D721Med (cell line): ENCODE data around the gene RBM15B.

Experiments
- DNase-seq: peaks from one replicate; pipeline ENCODE4 v3.0.0; 2011; ENCODE audit warnings: low spot score; ENCODE audit not compliant: insufficient read length
- FAIRE-seq: peaks from 2 replicates; lab custom pipeline; 2011; peaks lifted over from hg19 to GRCh38; lab: Jason Lieb, UNC
- TF ChIP-seq, protein P1 (sequence below): IDR thresholded peaks from 2 replicates; pipeline ENCODE4 v1.5.1; 2012; ENCODE audit warnings: mild to moderate bottlenecking, control low read depth; ENCODE audit not compliant: insufficient read depth; ENCODE audit errors: missing control alignments

The RBM15B gene

GRCh38 chr3:51371943-51372557 is 19.0 kb upstream of the RBM15B start:
- FAIRE-seq: peak; percentile 75
- DNase-seq: peak; percentile 64
- TF ChIP-seq, protein P1, sequence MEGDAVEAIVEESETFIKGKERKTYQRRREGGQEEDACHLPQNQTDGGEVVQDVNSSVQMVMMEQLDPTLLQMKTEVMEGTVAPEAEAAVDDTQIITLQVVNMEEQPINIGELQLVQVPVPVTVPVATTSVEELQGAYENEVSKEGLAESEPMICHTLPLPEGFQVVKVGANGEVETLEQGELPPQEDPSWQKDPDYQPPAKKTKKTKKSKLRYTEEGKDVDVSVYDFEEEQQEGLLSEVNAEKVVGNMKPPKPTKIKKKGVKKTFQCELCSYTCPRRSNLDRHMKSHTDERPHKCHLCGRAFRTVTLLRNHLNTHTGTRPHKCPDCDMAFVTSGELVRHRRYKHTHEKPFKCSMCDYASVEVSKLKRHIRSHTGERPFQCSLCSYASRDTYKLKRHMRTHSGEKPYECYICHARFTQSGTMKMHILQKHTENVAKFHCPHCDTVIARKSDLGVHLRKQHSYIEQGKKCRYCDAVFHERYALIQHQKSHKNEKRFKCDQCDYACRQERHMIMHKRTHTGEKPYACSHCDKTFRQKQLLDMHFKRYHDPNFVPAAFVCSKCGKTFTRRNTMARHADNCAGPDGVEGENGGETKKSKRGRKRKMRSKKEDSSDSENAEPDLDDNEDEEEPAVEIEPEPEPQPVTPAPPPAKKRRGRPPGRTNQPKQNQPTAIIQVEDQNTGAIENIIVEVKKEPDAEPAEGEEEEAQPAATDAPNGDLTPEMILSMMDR: peak; percentile 90

GRCh38 chr3:51373658-51374421 is 17.2 kb upstream of the RBM15B start:
- TF ChIP-seq, protein P1: no peak
- DNase-seq: no peak
- no peak for FAIRE-seq

GRCh38 chr3:51374456-51374855 is 16.6 kb upstream of the RBM15B start:
- TF ChIP-seq, protein P1: no peak
- FAIRE-seq: no peak
- no peak for DNase-seq

DNA sequence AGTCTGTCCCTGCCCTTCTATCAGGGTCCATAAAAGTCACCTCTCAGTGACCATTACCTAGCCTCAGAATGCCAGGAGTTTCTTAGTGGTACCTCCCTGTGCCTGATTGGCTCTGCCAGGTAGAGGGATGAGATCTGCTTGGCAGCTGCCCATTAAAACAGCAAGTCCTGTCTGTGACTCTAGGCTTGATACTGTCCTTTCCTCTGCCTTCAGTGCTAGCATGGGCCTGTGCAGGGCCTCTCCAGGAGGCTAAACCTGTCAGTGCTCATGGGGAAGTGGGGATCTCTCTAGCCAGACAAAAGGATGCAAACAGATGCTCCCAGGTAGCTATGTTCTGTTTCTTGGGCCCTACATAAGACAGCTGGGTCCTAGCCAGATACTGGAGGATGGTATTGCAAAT is 15.9 kb upstream of the RBM15B start:
- DNase-seq (no peak), FAIRE-seq (no peak)
- TF ChIP-seq, protein P1: no peak

GRCh38 chr3:51375571-51375970 is 15.5 kb upstream of the RBM15B start:
- DNase-seq: no peak
- TF ChIP-seq, protein P1: no peak
- no peak for FAIRE-seq

- FAIRE-seq (no peak), DNase-seq (no peak)
- TF ChIP-seq, protein P1: no peak
Measured at GRCh38 chr3:51378065-51378464, 13.0 kb upstream of the RBM15B start.

DNA sequence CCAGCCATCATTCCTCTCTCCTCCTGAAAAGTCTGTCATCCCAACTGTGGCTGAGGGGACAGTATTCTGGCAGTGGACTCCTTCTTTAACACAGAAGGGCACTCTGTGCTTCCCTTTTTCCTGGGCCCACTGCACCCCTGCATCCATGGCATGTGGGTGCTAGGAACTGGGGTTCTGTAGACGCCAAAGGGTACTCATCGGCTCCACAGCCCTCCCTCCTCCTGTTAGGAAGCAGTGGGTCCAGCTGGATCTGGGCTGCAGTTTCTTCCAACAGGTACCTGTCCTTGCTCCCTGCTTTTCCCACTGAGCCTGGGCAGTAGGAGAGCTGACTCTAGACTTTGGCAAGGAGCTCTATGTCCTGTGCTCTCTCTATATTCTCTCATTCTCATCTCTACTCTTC is 12.4 kb upstream of the RBM15B start:
- FAIRE-seq: no peak
- DNase-seq: no peak
- TF ChIP-seq, protein P1: no peak
